Measurements from ENCODE around the gene AGBL5. TPM values are rescaled to one million over a fixed set of nuclear protein-coding genes. Genes with fewer than 3 reads are reported as not detected.

The AGBL5 gene
- total and polyA plus RNA-seq, 2 of the 13 experiments (the other 11 are each of a cell fraction or from before 2014, with no cell fraction given) = 55.9 to 73.3 TPM

GRCh38 chr2:27032495-27033252 lies 18.8 kb upstream of the AGBL5 start, which contains the start of gene TMEM214 (continued):
- TF ChIP-seq ZBTB34 (CRISPR knock-in tag; IDR thresholded peaks at IDR 0.05) (0 out of 2 replicates have a peak, but pooled peaks have one; percentile 49), ZNF451 (CRISPR knock-in tag; IDR thresholded peaks at IDR 0.05) (0 out of 2 replicates have a peak, but pooled peaks have one; percentile 56), DR1 (CRISPR knock-in tag; IDR thresholded peaks at IDR 0.05) (no peak; the same call in 1 of the 2 replicates), ZNF362 (CRISPR knock-in tag; IDR thresholded peaks at IDR 0.05; ENCODE audit: borderline replicate concordance) (no peak), ZNF101 (CRISPR knock-in tag; IDR thresholded peaks at IDR 0.05; ENCODE audit: borderline replicate concordance, low read depth) (no peak), ZNF547 (CRISPR knock-in tag; IDR thresholded peaks at IDR 0.05) (peak; percentile 89; the same call in 1 of the 2 replicates), SRSF9 (IDR thresholded peaks at IDR 0.05; ENCODE audit: borderline replicate concordance, insufficient read depth, low read depth, low read length, poor library complexity, severe bottlenecking) (no peak), ZNF639 (CRISPR knock-in tag; conservative IDR thresholded peaks at IDR 0.05) (peak; percentile 66; the same call in 1 of the 2 replicates), ZNF34 (CRISPR knock-in tag; IDR thresholded peaks at IDR 0.05; ENCODE audit: borderline replicate concordance) (0 out of 2 replicates have a peak, but pooled peaks have one; percentile 89), MXD1 (CRISPR knock-in tag; IDR thresholded peaks at IDR 0.05) (peak; percentile 60), MBNL3 (CRISPR knock-in tag; conservative IDR thresholded peaks at IDR 0.05) (no peak), ZNF530 (CRISPR knock-in tag; IDR thresholded peaks at IDR 0.05; ENCODE audit: low read depth) (no peak), ZNF790 (CRISPR knock-in tag; IDR thresholded peaks at IDR 0.05; ENCODE audit: borderline replicate concordance) (peak; percentile 10; the same call in 1 of the 2 replicates), ZNF234 (CRISPR knock-in tag; conservative IDR thresholded peaks at IDR 0.05) (0 out of 2 replicates have a peak, but pooled peaks have one; percentile 28), ZNF567 (CRISPR knock-in tag; IDR thresholded peaks at IDR 0.05; ENCODE audit: borderline replicate concordance) (no peak), RERE (CRISPR knock-in tag; IDR thresholded peaks at IDR 0.05; ENCODE audit: low read depth) (no peak)

All from HepG2 (cell line).